GM18909 (cell line): ENCODE results near the gene FAM131A.

Experiments used
- ATAC-seq: cut with Tn5 transposase; IDR thresholded peaks from one replicate; pipeline ENCODE4 v1.9.1; 2021; ENCODE audit warnings: mild to moderate bottlenecking; ENCODE audit not compliant: unreplicated experiment, poor library complexity

FAM131A gene, protein sequence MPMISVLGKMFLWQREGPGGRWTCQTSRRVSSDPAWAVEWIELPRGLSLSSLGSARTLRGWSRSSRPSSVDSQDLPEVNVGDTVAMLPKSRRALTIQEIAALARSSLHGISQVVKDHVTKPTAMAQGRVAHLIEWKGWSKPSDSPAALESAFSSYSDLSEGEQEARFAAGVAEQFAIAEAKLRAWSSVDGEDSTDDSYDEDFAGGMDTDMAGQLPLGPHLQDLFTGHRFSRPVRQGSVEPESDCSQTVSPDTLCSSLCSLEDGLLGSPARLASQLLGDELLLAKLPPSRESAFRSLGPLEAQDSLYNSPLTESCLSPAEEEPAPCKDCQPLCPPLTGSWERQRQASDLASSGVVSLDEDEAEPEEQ

GRCh38 chr3:184337399-184337714, at the start of gene FAM131A:
FAM131A (plus strand) TSS chr3:184337600; CDS start chr3:184337631, 31 bp downstream.
- no peak for ATAC-seq

DNA sequence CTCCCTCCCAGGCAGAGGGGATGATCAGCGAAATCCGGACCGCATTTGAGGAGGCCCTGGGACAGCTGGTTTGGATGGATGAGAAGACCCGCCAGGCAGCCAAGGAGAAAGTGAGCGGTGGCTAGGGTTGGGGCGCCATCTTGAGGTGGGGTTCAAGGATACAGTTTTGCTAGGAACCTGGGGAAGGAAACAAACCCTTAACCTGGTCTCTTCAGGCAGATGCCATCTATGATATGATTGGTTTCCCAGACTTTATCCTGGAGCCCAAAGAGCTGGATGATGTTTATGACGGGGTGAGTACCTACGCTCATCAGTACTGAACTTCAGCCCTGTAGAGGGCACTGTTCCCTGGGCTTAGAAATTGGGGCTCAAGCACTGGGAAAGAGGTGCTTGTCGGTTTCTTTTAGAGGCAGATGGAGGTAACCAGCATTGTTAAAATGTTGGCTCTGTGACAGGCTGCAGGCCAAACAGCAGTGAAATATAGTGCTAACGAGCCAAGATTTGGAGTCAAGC, 47.9 kb upstream of the FAM131A start:
- ATAC-seq = no peak

GRCh38 chr3:184290331-184290730, 47.1 kb upstream of the FAM131A start:
- ATAC-seq = no peak

- no peak for ATAC-seq
Measured at GRCh38 chr3:184291044-184291737, 46.2 kb upstream of the FAM131A start.

DNA sequence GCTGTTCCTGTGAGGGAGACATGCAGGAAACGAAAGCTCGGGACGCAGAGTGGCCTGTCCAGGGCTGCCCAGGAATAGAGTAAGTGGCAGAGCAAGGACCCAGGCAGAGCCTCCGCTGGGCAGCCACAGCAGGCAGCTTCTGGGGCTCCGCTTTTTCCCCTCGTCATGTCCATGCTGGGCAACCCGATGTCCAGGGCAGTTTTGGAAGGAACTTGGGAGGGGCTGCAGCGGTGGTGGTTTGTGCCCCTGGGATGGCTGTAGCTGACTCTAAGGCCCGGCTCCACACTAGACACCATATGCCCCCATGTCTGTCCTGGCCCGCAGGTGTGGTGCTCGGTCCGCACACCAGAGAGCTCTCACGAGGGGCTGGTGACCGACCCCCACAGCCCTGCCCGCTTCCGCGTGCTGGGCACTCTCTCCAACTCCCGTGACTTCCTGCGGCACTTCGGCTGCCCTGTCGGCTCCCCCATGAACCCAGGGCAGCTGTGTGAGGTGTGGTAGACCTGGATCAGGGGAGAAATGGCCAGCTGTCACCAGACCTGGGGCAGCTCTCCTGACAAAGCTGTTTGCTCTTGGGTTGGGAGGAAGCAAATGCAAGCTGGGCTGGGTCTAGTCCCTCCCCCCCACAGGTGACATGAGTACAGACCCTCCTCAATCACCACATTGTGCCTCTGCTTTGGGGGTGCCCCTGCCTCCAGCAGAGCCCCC, 45.5 kb upstream of the FAM131A start:
- ATAC-seq = no peak

DNA sequence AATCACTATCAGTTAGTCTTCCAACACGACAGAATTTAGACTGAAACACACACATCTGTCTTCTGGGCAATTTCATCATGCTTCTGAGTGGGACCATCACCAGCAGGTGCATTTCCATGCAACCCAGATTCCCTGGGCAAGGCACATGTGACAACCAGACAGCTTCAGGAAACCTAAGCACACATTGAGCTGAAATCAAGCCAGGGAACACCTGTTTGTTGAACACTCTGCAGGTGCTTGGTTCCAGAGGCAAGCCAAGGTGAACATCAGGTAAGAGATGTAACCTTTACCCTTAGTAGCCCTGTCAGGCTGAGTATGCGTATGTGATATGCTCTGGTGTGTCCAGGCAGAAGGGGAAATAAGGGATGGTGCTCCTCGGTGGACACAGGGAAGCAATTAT, 41.6 kb upstream of the FAM131A start:
- ATAC-seq = no peak

GRCh38 chr3:184296616-184297015, 40.8 kb upstream of the FAM131A start:
- ATAC-seq = no peak

DNA sequence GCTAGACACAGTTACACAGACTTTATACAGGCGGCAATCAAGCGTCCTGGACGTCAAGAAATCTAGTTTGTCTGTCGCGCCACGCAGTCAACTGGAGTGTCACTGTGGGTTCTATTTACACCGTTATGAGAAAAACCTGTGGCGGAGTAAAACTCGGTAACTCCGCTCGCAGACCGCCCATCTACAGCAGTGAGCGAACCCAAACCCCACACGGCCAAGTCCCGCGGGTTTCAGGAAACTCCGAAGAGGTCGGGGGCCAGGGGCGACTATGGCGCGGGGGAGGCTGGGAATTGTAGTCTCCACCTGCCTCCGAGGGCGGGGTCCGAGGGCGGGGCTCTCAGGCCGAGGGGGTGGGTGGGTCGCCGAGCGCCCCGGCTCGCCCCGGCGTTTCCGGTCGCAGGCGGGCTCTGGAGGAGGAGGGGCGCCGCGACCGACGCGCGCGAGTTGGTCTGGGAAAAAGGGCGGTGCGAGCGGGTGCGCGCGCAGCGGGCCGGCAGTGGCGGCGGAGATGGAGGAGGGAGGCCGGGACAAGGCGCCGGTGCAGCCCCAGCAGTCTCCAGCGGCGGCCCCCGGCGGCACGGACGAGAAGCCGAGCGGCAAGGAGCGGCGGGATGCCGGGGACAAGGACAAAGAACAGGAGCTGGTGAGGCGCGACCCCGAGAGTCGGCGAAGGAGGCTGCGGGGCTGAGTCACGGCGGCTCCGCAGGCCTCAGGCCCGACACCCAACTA, 38.5 kb upstream of the FAM131A start, which contains the start of gene PSMD2:
PSMD2 (plus strand) TSS at position 483 of the 729 bp plus-strand sequence; CDS start at position 509, 26 bp downstream.
- ATAC-seq = peak; percentile 93

GRCh38 chr3:184299488-184300377, 37.7 kb upstream of the FAM131A start:
- no peak for ATAC-seq

GRCh38 chr3:184300378-184300720, 37.1 kb upstream of the FAM131A start:
- no peak for ATAC-seq

- no peak for ATAC-seq
Measured at GRCh38 chr3:184305577-184305976, 31.8 kb upstream of the FAM131A start.

DNA sequence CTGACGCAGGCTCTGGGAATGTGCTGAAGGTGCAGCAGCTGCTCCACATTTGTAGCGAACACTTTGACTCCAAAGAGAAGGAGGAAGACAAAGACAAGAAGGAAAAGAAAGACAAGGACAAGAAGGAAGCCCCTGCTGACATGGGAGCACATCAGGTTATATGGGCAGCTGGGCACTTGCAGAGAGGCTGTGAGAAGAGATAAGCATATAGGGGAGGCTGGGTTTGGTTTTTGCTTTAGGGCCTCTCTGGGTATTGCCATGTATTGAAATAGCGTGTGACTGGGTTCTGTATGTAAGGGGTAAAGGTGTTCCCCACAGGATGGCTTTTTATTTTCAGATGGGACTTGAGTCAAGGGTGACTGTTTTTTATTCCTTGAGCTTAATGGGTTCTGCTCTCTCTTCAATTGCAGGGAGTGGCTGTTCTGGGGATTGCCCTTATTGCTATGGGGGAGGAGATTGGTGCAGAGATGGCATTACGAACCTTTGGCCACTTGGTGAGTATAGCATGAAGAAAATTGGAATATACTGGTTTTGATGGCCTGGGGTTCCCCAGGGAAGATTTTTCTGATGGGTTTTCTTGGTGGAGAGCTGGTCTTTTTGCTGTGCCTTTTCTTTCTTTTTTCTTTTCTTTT, 30.9 kb upstream of the FAM131A start:
- ATAC-seq = no peak

- ATAC-seq = no peak
Measured at GRCh38 chr3:184307915-184308314, 29.5 kb upstream of the FAM131A start.

- ATAC-seq = no peak
Measured at GRCh38 chr3:184308744-184309143, 28.7 kb upstream of the FAM131A start.

DNA sequence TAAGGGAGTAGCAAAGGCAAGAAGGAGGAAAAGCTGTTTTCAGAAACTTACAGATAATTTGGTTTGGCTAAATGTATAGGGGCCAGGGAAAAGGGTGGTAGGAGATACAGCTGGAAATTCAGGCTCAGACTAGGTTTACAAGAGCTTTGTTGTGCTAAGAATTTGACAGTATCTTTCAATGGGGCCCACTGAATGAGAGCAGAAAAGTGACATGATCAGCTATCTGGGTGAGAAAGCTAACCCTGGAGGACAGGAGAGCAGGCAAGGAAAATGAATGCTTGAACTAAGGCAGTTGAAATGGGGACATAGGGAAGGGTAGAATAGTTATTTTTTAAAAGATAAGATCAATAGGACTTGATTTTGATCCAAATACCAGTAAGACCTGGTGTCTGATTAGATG, 25.8 kb upstream of the FAM131A start:
- no peak for ATAC-seq

DNA sequence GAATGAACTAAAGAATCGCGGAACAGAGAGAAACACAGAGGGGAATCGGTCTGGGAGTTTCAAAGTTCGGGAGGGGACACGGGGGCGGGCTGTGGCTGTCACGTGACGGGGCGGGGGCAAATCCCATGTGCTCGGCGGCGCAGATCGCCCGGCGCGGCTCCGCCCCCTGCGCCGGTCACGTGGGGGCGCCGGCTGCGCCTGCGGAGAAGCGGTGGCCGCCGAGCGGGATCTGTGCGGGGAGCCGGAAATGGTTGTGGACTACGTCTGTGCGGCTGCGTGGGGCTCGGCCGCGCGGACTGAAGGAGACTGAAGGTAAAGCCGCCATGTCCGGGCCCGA, 23.1 kb upstream of the FAM131A start, which contains the start of gene EIF4G1:
EIF4G1 (plus strand) TSS at position 244 of the 337 bp plus-strand sequence. CDS start 1,191 bp downstream, outside the sequence.
- ATAC-seq = peak; percentile 83

DNA sequence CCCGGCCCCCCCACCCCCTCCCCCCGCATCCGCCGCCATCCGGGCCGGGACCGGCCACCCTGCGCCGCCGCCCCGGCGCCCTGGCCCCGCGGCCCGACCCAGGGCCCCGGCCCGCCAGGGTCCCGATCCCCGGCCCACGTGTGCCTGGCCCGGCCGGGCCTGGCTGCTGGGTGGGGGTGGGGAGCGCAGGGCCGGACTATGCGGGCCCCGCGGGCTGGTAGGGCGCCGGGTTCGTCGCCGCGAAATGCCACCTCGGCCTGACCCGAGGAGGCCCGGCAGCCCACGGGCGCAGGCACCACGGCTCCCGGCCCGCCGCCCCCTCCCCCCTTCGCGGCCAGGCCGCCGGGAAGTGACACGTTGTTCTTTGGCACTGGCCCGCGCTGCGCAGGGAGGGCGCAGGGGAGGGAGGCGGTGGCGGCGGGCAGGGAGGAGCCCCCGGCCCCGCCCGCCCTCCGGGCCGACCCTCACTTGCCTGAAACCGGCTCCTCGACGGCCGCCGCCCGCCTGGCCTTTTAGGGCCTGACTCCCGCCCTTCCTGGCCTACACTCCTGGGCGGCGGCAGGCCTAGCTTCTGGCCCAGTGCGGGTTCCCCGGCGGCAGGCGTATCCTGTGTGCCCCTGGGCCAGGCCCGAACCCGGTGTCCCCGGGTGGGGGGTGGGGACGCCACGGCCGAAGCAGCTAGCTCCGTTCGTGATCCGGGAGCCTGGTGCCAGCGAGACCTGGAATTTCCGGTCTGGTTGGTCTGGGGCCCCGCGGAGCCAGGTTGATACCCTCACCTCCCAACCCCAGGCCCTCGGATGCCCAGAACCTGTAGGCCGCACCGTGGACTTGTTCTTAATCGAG, 22.5 kb upstream of the FAM131A start:
- ATAC-seq = peak; percentile 50

- ATAC-seq = peak; percentile 5
Measured at GRCh38 chr3:184315543-184315867, 21.9 kb upstream of the FAM131A start.
